Measurements from ENCODE around the gene TMEM131.

The TMEM131 gene

DNA sequence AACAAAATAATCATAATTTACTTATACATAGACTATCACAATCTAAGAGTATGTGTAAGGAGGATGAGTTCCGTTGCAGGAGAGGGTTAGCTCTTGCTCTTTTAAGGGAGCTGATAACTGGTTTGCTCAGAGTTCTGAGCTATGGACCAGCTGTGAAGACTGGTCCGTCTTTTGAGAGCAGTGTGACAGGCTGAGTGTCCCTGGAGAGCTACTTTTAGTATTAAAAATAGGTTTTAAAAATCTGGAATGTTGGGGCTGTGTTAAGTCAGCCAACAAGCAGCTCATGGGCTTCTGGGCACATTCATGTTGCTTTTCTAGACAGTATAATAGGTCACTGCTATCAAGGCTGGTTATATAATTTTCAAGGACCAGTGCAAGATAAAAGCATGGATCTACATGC is 41.5 kb upstream of the TMEM131 start:
- no peak for DNase-seq (ENCODE audit: extremely low spot score)
- ChIA-PET CTCF (interaction anchor here (1.1 to 1.6 kb wide), 4 partner anchors 12 to 230 kb away, joined by 3 to 4 read pairs (median 3); no protein-coding TSS in a partner anchor), POLR2A (no interaction called here)
- TF ChIP-seq, protein P1, sequence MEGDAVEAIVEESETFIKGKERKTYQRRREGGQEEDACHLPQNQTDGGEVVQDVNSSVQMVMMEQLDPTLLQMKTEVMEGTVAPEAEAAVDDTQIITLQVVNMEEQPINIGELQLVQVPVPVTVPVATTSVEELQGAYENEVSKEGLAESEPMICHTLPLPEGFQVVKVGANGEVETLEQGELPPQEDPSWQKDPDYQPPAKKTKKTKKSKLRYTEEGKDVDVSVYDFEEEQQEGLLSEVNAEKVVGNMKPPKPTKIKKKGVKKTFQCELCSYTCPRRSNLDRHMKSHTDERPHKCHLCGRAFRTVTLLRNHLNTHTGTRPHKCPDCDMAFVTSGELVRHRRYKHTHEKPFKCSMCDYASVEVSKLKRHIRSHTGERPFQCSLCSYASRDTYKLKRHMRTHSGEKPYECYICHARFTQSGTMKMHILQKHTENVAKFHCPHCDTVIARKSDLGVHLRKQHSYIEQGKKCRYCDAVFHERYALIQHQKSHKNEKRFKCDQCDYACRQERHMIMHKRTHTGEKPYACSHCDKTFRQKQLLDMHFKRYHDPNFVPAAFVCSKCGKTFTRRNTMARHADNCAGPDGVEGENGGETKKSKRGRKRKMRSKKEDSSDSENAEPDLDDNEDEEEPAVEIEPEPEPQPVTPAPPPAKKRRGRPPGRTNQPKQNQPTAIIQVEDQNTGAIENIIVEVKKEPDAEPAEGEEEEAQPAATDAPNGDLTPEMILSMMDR (IDR thresholded peaks at IDR 0.05; ENCODE audit: control extremely low read depth, extremely low read depth, low read depth, missing control alignments): no peak

DNA sequence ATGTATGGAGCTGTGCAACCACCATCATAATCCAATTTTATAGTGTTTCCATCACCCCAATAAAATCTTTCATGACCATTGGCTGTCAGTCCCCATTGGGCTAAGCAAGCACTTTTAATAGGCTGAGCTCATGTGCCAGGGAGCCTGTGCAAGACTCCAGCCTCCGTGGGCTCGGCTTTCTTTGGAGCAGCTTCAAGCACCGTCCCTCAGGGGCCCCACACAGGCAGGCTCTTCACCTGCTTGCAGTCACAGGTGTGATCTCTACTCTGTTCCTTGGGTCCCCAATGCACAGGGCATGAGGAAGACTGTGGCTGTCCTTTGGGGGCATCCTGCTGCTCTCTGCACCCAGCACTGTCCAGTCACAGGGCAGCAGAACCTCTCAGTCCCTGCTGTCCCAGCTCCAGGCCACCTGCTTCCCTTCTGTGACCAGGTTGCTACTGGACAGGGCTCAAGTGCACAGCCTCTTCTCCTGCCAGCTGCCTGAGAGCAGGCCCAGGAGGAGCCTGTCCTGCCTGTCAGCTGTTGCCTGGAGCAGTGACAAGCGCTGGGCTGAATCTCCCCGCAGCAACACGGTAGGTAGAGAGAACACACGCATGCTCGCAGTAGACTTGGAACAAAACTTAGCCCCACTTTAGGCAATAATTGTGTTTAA is 40.7 kb upstream of the TMEM131 start:
- ChIA-PET POLR2A (no interaction called here), CTCF (interaction anchor here (1.1 to 1.6 kb wide), 4 partner anchors 11 to 229 kb away, joined by 3 to 4 read pairs (median 3); no protein-coding TSS in a partner anchor)
- TF ChIP-seq, protein P1 (IDR thresholded peaks at IDR 0.05; ENCODE audit: control extremely low read depth, extremely low read depth, low read depth, missing control alignments): no peak
- no peak for DNase-seq (ENCODE audit: extremely low spot score)

DNA sequence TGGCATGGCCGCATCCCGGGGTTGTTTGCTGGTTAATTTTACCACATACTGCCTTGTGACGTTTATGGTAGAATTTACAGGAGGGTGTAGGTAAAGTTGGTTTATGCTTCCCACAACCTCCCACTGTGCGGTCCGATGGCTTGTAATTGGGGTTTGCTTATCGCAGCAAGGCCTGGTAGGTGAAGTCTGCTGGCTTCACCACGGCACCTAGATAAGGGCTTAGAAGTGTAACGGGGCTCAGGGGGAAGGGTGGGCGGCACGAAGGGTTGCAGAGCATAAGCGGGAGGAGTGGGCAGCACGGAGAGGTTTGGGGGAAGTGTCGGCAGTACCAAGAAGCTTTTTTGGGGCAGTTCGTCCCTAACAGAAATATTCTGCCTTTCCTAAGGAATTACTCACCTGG is 39.0 kb upstream of the TMEM131 start:
- ChIA-PET POLR2A (no interaction called here), CTCF (no interaction called here)
- DNase-seq (ENCODE audit: extremely low spot score): no peak
- TF ChIP-seq, protein P1 (IDR thresholded peaks at IDR 0.05; ENCODE audit: control extremely low read depth, extremely low read depth, low read depth, missing control alignments): no peak

DNA sequence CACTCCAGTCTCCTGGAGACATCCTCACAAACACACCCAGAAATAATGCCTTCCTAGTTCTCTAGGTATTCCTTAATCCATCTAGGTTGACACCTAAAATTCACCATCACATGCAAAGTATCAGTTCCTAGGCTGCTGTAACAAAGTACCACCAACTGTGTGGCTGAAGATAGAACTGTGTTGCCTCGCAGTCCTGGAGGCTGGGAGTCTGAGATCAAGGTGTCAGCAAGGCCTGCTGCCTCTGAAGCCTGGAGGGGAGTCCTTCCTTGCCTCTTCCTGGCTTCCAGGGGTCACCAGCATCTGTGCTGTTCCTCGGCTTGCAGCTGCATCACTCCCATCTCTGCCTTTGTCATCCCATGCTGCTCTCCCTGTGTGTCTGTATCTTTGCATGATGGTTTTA is 36.3 kb upstream of the TMEM131 start:
- TF ChIP-seq, protein P1 (IDR thresholded peaks at IDR 0.05; ENCODE audit: control extremely low read depth, extremely low read depth, low read depth, missing control alignments): no peak

DNA sequence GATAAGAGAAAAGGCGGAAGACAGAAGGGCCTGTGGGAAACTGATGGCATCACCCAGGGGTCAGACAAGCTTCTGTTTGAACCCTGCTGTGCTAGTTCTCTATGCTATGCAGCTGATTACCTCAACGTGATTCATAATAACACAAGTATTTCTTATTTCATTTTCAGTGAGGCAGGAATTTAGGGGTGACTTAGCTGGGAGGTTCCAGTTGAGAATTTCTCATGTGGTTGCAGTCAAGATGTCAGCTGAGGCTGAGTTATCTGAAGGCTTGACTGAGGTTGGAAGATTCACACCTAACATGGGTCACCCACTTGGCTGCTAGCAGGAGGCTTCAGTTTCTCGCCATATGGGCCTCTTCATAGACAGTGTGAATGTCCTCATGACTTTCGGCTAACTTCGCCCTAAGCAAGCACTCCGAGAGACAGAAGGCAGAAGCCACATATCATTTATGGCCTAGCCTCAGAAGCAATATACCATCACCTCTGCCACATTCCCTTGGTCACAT is 34.0 kb upstream of the TMEM131 start:
- no peak for DNase-seq (ENCODE audit: extremely low spot score)
- ChIA-PET CTCF (no interaction called here), POLR2A (no interaction called here)
- TF ChIP-seq, protein P1 (IDR thresholded peaks at IDR 0.05; ENCODE audit: control extremely low read depth, extremely low read depth, low read depth, missing control alignments): no peak

More for the DNA sequence above, 36.3 kb upstream of the TMEM131 start:
- DNase-seq (ENCODE audit: extremely low spot score): no peak
- POLR2A ChIA-PET: no interaction called here
- CTCF ChIA-PET: interaction anchor here (1.2 kb wide), 1 partner anchor 23 kb away, joined by 4 read pairs; no protein-coding TSS in a partner anchor

DNA sequence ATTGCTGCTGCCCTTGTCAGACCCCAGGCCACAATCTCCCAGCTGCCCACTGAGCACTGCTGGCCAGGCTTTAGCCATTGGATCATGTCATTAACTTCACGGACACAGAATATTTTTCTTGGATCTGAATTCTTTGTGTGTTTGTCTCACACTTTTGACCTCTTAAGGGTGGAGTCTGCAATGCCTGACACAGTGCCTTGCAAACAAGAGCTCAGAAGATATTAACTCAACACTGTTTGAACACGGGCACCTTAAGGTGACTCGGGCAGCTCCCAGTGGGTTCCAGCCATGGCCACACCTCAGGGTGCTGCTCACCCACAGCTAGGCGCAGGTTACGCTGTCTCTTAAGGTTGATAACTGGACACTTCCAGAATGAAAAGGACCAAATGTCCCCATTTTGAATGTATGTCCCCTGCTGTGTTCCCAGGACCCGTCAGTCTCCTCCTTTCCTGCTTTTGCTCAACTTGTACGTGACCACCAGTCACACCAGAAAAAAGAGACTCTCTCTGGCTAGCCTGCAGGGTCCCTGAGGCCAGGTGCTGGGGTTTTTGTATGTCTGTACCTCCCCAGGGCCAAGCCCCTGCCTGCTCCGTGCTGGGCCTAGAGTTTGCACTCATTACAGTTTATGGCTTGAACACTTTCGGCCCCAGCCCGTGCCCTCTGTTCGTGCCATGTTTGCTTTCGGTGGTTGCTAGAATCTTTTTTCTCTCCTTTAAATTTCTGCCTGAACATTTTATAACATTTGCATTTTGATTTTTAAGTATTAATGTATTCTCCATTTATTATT is 33.4 kb upstream of the TMEM131 start:
- DNase-seq (ENCODE audit: extremely low spot score): no peak
- TF ChIP-seq, protein P1 (IDR thresholded peaks at IDR 0.05; ENCODE audit: control extremely low read depth, extremely low read depth, low read depth, missing control alignments): no peak
- POLR2A ChIA-PET: no interaction called here
- CTCF ChIA-PET: interaction anchor here (1.4 kb wide), 1 partner anchor 29 kb away, joined by 3 read pairs; no protein-coding TSS in a partner anchor

Measured in GM10248 (cell line).